HepG2 (cell line): ENCODE data around the gene THADA. TPM values are rescaled to one million over a fixed set of nuclear protein-coding genes. Genes with fewer than 3 reads are reported as not detected.

Experiments used
- EEA1 ChIP-seq: sonication (generic); formaldehyde crosslinking; IDR thresholded peaks from 2 replicates; pipeline ENCODE4 v1.5.1; 2020; ENCODE audit warnings: mild to moderate bottlenecking, missing genetic modification reagents, borderline replicate concordance
- GABPA ChIP-seq, 2 experiments: IDR thresholded peaks; 2 replicates each; pipeline ENCODE4 v1.6.1; 2011 to 2016; ENCODE audit warnings: low read depth in 2 of 2, low read length in 1 of 2, missing biosample characterization in 1 of 2, missing genetic modification characterization in 1 of 2
- GZF1 ChIP-seq: sonication (generic); formaldehyde crosslinking; IDR thresholded peaks from 2 replicates; pipeline ENCODE4 v1.5.1; 2020; ENCODE audit warnings: mild to moderate bottlenecking, missing genetic modification reagents
- KMT2A ChIP-seq: sonication (generic); formaldehyde crosslinking; IDR thresholded peaks from 2 replicates; pipeline ENCODE4 v1.4.0; 2020; ENCODE audit warnings: missing genetic modification reagents
- MYC ChIP-seq: sonication (generic); formaldehyde crosslinking; IDR thresholded peaks from 2 replicates; pipeline ENCODE4 v1.9.0; 2021; ENCODE audit warnings: missing genetic modification reagents, borderline replicate concordance
- NFKB2 ChIP-seq: sonication (generic); formaldehyde crosslinking; IDR thresholded peaks from 2 replicates; pipeline ENCODE4 v1.4.0; 2020; ENCODE audit warnings: missing genetic modification reagents, borderline replicate concordance
- NFYB ChIP-seq: sonication (generic); formaldehyde crosslinking; IDR thresholded peaks from 2 replicates; pipeline ENCODE4 v1.4.0; 2020; ENCODE audit warnings: missing genetic modification reagents
- RAD21 ChIP-seq: fragments of 450-650 bp; formaldehyde crosslinking; IDR thresholded peaks from 2 replicates; pipeline ENCODE4 v1.5.0; 2020; ENCODE audit warnings: mild to moderate bottlenecking
- TOPORS ChIP-seq: sonication (generic); formaldehyde crosslinking; IDR thresholded peaks from 2 replicates; pipeline ENCODE4 v1.8.0; 2023; ENCODE audit warnings: mild to moderate bottlenecking, missing genetic modification reagents
- U2AF2 ChIP-seq: fragments of 200-400 bp; formaldehyde crosslinking; IDR thresholded peaks from 2 replicates; pipeline ENCODE4 v1.6.1; 2017; ENCODE audit warnings: low read depth, mild to moderate bottlenecking, low read length
- ZNF780A ChIP-seq: sonication (generic); formaldehyde crosslinking; IDR thresholded peaks from 2 replicates; pipeline ENCODE4 v1.8.0; 2022; ENCODE audit warnings: mild to moderate bottlenecking, missing genetic modification reagents, moderate library complexity
- polyA plus RNA-seq, 8 experiments: library from polyadenylated mRNA; depleted of rRNA in 3 of 8; stranded (reverse) in 7 of 8; unstranded in 1 of 8; fragments of >200 nt; fragmentation: Illumina TruSeq in 4 of 8; extraction: Trizol in 4 of 8; gene quantifications; 2 replicates each; pipeline versions ENCODE4 v1.2.1 to v1.2.3, GENCODE V29; 2011 to 2016; ENCODE audit warnings: low read depth in 4 of 8, missing spikeins in 1 of 8, mixed read lengths in 1 of 8; ENCODE audit not compliant: insufficient read depth in 1 of 8
- total RNA-seq, 5 experiments: library from RNA; depleted of rRNA; stranded (reverse); fragments of >200 nt; fragmentation: Illumina TruSeq; extraction: Trizol; gene quantifications; 2 replicates each; pipeline ENCODE4 v1.2.3, GENCODE V29; 2016; ENCODE audit warnings: low read depth in 1 of 5
- TF ChIP-seq, protein P1 (sequence below): sonication (generic); formaldehyde crosslinking; conservative IDR thresholded peaks from 2 replicates; pipeline ENCODE4 v1.4.0; 2020; ENCODE audit warnings: mild to moderate bottlenecking, missing genetic modification reagents, moderate library complexity
- TF ChIP-seq, protein P2 (sequence below): sonication (generic); formaldehyde crosslinking; IDR thresholded peaks from 2 replicates; pipeline ENCODE4 v1.4.0; 2020; ENCODE audit warnings: missing genetic modification reagents
- TF ChIP-seq, protein P3 (sequence below): sonication (generic); formaldehyde crosslinking; conservative IDR thresholded peaks from 2 replicates; pipeline ENCODE4 v1.4.0; 2020; ENCODE audit warnings: missing genetic modification reagents
- TF ChIP-seq, protein P4 (sequence below): sonication (generic); formaldehyde crosslinking; IDR thresholded peaks from 2 replicates; pipeline ENCODE4 v1.4.0; 2020; ENCODE audit warnings: mild to moderate bottlenecking, missing genetic modification reagents
- TF ChIP-seq, protein P5 (sequence below): sonication (generic); formaldehyde crosslinking; IDR thresholded peaks from 2 replicates; pipeline ENCODE4 v1.5.1; 2020; ENCODE audit warnings: missing genetic modification reagents, mild to moderate bottlenecking, borderline replicate concordance
- TF ChIP-seq, protein P6 (sequence below): sonication (generic); formaldehyde crosslinking; IDR thresholded peaks from 2 replicates; pipeline ENCODE4 v1.8.0; 2022; ENCODE audit warnings: missing genetic modification reagents, low read depth, mild to moderate bottlenecking, borderline replicate concordance

THADA gene
- total and polyA plus RNA-seq, 2 of the 13 experiments (the other 11 are each of a cell fraction or from before 2014, with no cell fraction given), result 12.7 to 21.7 TPM

DNA sequence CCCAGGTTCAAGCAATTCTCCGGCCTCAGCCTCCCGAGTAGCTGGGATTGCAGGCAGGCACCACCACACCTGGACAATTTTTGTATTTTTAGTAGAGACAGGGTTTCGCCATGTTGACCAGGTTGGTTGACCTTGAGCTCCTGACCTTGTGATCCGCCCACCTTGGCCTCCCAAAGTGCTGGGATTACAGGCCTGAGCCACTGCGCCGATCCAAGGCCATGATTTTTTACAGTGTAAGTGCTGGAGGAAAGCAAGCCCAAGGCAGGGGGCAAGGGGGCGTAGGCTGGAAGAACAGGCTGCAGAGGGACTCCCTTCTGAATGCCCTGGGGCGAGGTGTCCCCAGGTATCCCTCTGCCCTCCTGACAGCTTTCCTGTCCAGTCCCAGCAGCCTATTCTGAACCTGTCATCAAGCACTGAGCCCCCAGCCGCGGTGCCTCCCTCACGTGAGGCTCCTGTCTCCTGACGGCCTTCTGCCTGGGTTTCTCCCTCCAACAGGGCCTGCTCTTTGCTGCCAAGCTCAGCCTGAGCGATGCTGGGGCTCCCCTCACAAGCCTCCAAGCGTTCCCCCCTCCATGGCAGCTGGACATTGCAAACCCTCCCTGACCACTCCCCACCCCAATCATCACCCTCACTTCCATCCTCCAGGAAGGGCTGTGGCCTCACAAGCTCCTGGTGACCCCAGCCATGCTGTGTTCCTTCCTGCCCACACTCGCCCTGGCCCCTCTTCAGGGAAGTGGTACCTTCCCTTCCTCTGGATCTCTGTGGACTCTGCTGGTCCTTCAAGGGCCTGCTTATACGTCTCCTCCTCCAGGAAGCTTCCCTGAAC is 407.1 kb downstream of the THADA start (continued):
- TF ChIP-seq, protein P1, sequence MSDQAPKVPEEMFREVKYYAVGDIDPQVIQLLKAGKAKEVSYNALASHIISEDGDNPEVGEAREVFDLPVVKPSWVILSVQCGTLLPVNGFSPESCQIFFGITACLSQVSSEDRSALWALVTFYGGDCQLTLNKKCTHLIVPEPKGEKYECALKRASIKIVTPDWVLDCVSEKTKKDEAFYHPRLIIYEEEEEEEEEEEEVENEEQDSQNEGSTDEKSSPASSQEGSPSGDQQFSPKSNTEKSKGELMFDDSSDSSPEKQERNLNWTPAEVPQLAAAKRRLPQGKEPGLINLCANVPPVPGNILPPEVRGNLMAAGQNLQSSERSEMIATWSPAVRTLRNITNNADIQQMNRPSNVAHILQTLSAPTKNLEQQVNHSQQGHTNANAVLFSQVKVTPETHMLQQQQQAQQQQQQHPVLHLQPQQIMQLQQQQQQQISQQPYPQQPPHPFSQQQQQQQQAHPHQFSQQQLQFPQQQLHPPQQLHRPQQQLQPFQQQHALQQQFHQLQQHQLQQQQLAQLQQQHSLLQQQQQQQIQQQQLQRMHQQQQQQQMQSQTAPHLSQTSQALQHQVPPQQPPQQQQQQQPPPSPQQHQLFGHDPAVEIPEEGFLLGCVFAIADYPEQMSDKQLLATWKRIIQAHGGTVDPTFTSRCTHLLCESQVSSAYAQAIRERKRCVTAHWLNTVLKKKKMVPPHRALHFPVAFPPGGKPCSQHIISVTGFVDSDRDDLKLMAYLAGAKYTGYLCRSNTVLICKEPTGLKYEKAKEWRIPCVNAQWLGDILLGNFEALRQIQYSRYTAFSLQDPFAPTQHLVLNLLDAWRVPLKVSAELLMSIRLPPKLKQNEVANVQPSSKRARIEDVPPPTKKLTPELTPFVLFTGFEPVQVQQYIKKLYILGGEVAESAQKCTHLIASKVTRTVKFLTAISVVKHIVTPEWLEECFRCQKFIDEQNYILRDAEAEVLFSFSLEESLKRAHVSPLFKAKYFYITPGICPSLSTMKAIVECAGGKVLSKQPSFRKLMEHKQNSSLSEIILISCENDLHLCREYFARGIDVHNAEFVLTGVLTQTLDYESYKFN, result peak; percentile 76
- TF ChIP-seq, protein P2, sequence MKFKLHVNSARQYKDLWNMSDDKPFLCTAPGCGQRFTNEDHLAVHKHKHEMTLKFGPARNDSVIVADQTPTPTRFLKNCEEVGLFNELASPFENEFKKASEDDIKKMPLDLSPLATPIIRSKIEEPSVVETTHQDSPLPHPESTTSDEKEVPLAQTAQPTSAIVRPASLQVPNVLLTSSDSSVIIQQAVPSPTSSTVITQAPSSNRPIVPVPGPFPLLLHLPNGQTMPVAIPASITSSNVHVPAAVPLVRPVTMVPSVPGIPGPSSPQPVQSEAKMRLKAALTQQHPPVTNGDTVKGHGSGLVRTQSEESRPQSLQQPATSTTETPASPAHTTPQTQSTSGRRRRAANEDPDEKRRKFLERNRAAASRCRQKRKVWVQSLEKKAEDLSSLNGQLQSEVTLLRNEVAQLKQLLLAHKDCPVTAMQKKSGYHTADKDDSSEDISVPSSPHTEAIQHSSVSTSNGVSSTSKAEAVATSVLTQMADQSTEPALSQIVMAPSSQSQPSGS (CRISPR knock-in tag), result 0 out of 2 replicates have a peak, but pooled peaks have one; percentile 39
- TF ChIP-seq, protein P3, sequence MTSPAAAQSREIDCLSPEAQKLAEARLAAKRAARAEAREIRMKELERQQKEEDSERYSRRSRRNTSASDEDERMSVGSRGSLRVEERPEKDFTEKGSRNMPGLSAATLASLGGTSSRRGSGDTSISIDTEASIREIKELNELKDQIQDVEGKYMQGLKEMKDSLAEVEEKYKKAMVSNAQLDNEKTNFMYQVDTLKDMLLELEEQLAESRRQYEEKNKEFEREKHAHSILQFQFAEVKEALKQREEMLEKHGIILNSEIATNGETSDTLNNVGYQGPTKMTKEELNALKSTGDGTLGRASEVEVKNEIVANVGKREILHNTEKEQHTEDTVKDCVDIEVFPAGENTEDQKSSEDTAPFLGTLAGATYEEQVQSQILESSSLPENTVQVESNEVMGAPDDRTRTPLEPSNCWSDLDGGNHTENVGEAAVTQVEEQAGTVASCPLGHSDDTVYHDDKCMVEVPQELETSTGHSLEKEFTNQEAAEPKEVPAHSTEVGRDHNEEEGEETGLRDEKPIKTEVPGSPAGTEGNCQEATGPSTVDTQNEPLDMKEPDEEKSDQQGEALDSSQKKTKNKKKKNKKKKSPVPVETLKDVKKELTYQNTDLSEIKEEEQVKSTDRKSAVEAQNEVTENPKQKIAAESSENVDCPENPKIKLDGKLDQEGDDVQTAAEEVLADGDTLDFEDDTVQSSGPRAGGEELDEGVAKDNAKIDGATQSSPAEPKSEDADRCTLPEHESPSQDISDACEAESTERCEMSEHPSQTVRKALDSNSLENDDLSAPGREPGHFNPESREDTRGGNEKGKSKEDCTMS (CRISPR knock-in tag), result no peak
- TF ChIP-seq, protein P4, sequence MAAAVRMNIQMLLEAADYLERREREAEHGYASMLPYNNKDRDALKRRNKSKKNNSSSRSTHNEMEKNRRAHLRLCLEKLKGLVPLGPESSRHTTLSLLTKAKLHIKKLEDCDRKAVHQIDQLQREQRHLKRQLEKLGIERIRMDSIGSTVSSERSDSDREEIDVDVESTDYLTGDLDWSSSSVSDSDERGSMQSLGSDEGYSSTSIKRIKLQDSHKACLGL (CRISPR knock-in tag), result peak; percentile 63; the same call in 1 of the 2 replicates
- no peak for TF ChIP-seq MYC (CRISPR knock-in tag)
- no peak for TF ChIP-seq KMT2A (CRISPR knock-in tag)
- TF ChIP-seq, protein P5, sequence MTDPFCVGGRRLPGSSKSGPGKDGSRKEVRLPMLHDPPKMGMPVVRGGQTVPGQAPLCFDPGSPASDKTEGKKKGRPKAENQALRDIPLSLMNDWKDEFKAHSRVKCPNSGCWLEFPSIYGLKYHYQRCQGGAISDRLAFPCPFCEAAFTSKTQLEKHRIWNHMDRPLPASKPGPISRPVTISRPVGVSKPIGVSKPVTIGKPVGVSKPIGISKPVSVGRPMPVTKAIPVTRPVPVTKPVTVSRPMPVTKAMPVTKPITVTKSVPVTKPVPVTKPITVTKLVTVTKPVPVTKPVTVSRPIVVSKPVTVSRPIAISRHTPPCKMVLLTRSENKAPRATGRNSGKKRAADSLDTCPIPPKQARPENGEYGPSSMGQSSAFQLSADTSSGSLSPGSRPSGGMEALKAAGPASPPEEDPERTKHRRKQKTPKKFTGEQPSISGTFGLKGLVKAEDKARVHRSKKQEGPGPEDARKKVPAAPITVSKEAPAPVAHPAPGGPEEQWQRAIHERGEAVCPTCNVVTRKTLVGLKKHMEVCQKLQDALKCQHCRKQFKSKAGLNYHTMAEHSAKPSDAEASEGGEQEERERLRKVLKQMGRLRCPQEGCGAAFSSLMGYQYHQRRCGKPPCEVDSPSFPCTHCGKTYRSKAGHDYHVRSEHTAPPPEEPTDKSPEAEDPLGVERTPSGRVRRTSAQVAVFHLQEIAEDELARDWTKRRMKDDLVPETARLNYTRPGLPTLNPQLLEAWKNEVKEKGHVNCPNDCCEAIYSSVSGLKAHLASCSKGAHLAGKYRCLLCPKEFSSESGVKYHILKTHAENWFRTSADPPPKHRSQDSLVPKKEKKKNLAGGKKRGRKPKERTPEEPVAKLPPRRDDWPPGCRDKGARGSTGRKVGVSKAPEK (CRISPR knock-in tag), result no peak
- TF ChIP-seq RAD21, result no peak
- no peak for TF ChIP-seq TOPORS (CRISPR knock-in tag)
- TF ChIP-seq GZF1 (CRISPR knock-in tag), result no peak
- TF ChIP-seq, protein P6, sequence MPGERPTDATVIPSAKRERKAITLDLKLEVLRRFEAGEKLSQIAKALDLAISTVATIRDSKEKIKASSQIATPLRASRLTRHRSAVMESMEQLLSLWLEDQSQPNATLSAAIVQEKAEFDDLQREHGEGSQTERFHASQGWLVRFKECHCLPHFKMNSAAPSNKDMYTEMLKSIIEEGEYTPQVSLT, result no peak
- no peak for TF ChIP-seq NFYB (CRISPR knock-in tag)
- no peak for TF ChIP-seq NFKB2 (CRISPR knock-in tag)
- no peak for TF ChIP-seq ZNF780A
- TF ChIP-seq GABPA (IDR thresholded peaks at IDR 0.05; ENCODE audit: low read depth, low read length), result no peak
- no peak for TF ChIP-seq GABPA (CRISPR knock-in tag; IDR thresholded peaks at IDR 0.05; ENCODE audit: low read depth)
- TF ChIP-seq U2AF2, result no peak
- 0 out of 2 replicates have a peak, but pooled peaks have one; percentile 45 for TF ChIP-seq EEA1
